ENCODE data around the gene NIT1. TPM values are rescaled to one million over a fixed set of nuclear protein-coding genes. Genes with fewer than 3 reads are reported as not detected.

Gene NIT1
- total and polyA plus RNA-seq, 2 donors from 2014 or later: 42.3 to 91.5 TPM

- no peak for DNase-seq
- Histone ChIP-seq H3K9ac (ENCODE audit: low read length in 3 of 3) (peak overlapping the region; percentile 81 to 97 (median 96)), H3K36me3 (ENCODE audit: control insufficient read depth in 2 of 3, insufficient read depth in 3 of 3, low read length in 3 of 3) (peaks cover 0 to 9% (median 5%) of the 10 kb centered on the region in 3 donors), H3K9me3 (ENCODE audit: control insufficient read depth in 2 of 3, insufficient read depth in 1 of 3, low read length in 3 of 3) (no peaks in the 10 kb centered on the region), H3K27me3 (ENCODE audit: control insufficient read depth, insufficient read depth, low read length) (no peaks in the 10 kb centered on the region), H3K27ac (ENCODE audit: low read depth in 2 of 2, low read length in 2 of 2) (peak overlapping the region; percentile 96 to 99), H3K4me3 (ENCODE audit: low read length in 3 of 3) (peak overlapping the region; percentile 94 to 96 (median 94)), H3K4me1 (ENCODE audit: control insufficient read depth in 2 of 3, insufficient read depth in 2 of 3, low read depth in 1 of 3, low read length in 3 of 3) (peaks cover 3 to 16% (median 7%) of the 10 kb centered on the region in 3 donors)
- no peak for TF ChIP-seq CTCF (IDR thresholded peaks at IDR 0.05; ENCODE audit: borderline replicate concordance, extremely low read depth, insufficient read depth)
- intact Hi-C loops (cut with DNase I): no loop called here
- FAIRE-seq: no peak
Observed at GRCh38 chr1:161133220-161133740, 15.4 kb downstream of the NIT1 start.

DNA sequence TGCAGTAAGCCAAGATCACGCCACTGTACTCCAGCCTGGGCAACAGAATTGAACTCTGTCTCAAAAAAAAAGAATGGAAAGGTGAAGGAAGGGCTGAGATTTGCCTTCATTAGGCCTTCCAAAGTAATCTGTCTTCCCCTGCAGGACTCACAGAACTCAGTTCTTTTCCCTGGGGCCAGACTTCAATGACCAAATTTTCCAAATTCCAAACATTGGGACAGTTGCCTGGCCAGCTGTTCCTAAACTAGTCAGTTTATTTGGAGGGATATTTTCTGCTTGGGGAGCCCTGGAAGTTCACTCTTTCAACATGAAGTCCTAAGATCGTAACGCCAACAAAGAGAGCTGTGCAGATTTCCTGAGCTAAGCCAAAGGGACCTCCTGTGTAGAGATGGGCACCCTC, 20.0 kb downstream of the NIT1 start:
- Histone ChIP-seq H3K9me3 (ENCODE audit: control insufficient read depth in 2 of 3, insufficient read depth in 1 of 3, low read length in 3 of 3) (no peaks in the 10 kb centered on the region), H3K36me3 (ENCODE audit: control insufficient read depth in 2 of 3, insufficient read depth in 3 of 3, low read length in 3 of 3) (no peaks in the 10 kb centered on the region), H3K27ac (ENCODE audit: low read depth in 2 of 2, low read length in 2 of 2) (no peak overlapping the region), H3K4me1 (ENCODE audit: control insufficient read depth in 2 of 3, insufficient read depth in 2 of 3, low read depth in 1 of 3, low read length in 3 of 3) (peaks cover 0 to 13% (median 3%) of the 10 kb centered on the region in 3 donors), H3K27me3 (ENCODE audit: control insufficient read depth, insufficient read depth, low read length) (no peaks in the 10 kb centered on the region), H3K9ac (ENCODE audit: low read length in 3 of 3) (no peak overlapping the region), H3K4me3 (ENCODE audit: low read length in 3 of 3) (no peak overlapping the region)
- TF ChIP-seq CTCF (IDR thresholded peaks at IDR 0.05; ENCODE audit: borderline replicate concordance, extremely low read depth, insufficient read depth): no peak
- intact Hi-C loops (cut with DNase I): no loop called here
- FAIRE-seq (no peak), DNase-seq (peak in 1 of 5 donors; percentile 29)

DNA sequence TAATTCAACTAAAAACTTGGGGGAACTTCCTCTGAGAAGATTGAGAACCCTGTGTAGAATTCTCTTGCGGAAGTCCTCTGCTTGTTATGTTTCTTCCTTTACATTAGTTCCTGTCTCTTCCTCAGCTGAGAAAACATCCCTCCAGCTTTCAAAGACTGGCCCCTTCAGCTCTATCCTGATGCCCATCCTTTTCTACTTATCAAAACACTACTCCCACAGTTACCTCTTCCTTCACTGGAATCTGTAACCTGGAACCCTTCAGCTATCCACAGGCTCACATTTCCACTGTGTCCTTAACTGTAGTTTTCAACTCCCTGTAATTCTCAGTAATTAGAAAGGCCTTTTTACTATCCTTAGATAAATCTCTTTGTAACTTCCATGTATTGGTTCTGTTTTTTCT, 20.5 kb downstream of the NIT1 start:
- H3K27ac ChIP-seq (ENCODE audit: low read depth in 2 of 2, low read length in 2 of 2): no peak overlapping the region

More for the DNA sequence above, 20.5 kb downstream of the NIT1 start:
- H3K4me3 ChIP-seq (ENCODE audit: low read length in 3 of 3): no peak overlapping the region
- H3K9me3 ChIP-seq (ENCODE audit: control insufficient read depth in 2 of 3, insufficient read depth in 1 of 3, low read length in 3 of 3): no peaks in the 10 kb centered on the region
- no peak for TF ChIP-seq CTCF (IDR thresholded peaks at IDR 0.05; ENCODE audit: borderline replicate concordance, extremely low read depth, insufficient read depth)
- intact Hi-C loops (cut with DNase I): no loop called here
- no peaks in the 10 kb centered on the region for H3K27me3 ChIP-seq (ENCODE audit: control insufficient read depth, insufficient read depth, low read length)
- peak in 3 of 5 donors; percentile 28 to 73 (median 69) for DNase-seq
- peaks cover 0 to 10% (median 3%) of the 10 kb centered on the region in 3 donors for H3K4me1 ChIP-seq (ENCODE audit: control insufficient read depth in 2 of 3, insufficient read depth in 2 of 3, low read depth in 1 of 3, low read length in 3 of 3)
- no peak for FAIRE-seq
- no peaks in the 10 kb centered on the region for H3K36me3 ChIP-seq (ENCODE audit: control insufficient read depth in 2 of 3, insufficient read depth in 3 of 3, low read length in 3 of 3)
- H3K9ac ChIP-seq (ENCODE audit: low read length in 3 of 3): no peak overlapping the region
